Gastrocnemius medialis (tissue), 4 donors: ENCODE data around the gene STAC2. TPM values are rescaled to one million over a fixed set of nuclear protein-coding genes. Genes with fewer than 3 reads are reported as not detected.

Experiments used
- ATAC-seq, 2 donors: fragments of 150-250 bp; one replicate each; pipeline ENCODE4 v1.9.1; 2016
- DNase-seq, 2 donors: peaks; one replicate each; pipeline ENCODE4 v3.0.0-alpha.2; 2019
- H3K27ac ChIP-seq, 4 donors: fragments of 200-600 bp; sonication (generic); 1 replicate in 1 of 4; 2 replicates in 3 of 4; pipeline ENCODE4 v1.5.1; 2016 to 2018; ENCODE audit warnings: mild to moderate bottlenecking in 2 of 4, moderate library complexity in 1 of 4
- H3K27me3 ChIP-seq, 3 donors: fragments of 200-600 bp; sonication (generic) in 2 of 3; 1 replicate in 1 of 3; 2 replicates in 2 of 3; pipeline versions ENCODE4 v1.5.1 to v1.6.0; 2016 to 2019; ENCODE audit warnings: mild to moderate bottlenecking in 1 of 3, moderate library complexity in 1 of 3
- H3K36me3 ChIP-seq, 2 donors: fragments of 200-600 bp; sonication (generic) in 1 of 2; one replicate each; pipeline ENCODE4 v1.5.1; 2017 to 2018
- H3K4me1 ChIP-seq, 2 donors: fragments of 200-600 bp; sonication (generic) in 1 of 2; one replicate each; pipeline ENCODE4 v1.5.1; 2016 to 2017; ENCODE audit warnings: mild to moderate bottlenecking in 2 of 2
- H3K4me3 ChIP-seq, 4 donors: fragments of 200-600 bp; sonication (generic) in 3 of 4; 1 replicate in 1 of 4; 2 replicates in 3 of 4; pipeline ENCODE4 v1.5.1; 2016 to 2019; ENCODE audit warnings: mild to moderate bottlenecking in 2 of 4
- H3K9me3 ChIP-seq, 3 donors: fragments of 200-600 bp; sonication (generic) in 2 of 3; 1 replicate in 1 of 3; 2 replicates in 2 of 3; pipeline ENCODE4 v1.5.1; 2016 to 2019
- CTCF ChIP-seq, 5 experiments: fragments of 450-650 bp in 3 of 5; fragments of 200-600 bp in 2 of 5; sonication (generic) in 2 of 5; IDR thresholded peaks in 4 of 5; conservative IDR thresholded peaks in 1 of 5; 1 replicate in 4 of 5; 2 replicates in 1 of 5; pipeline ENCODE4 v1.5.1; 2016 to 2019; ENCODE audit warnings: antibody characterized with exemption in 5 of 5, mild to moderate bottlenecking in 3 of 5, moderate library complexity in 3 of 5
- POLR2A ChIP-seq, 2 donors: fragments of 450-650 bp; IDR thresholded peaks; one replicate each; pipeline ENCODE4 v1.6.1; 2017; ENCODE audit warnings: antibody characterized with exemption in 2 of 2, mild to moderate bottlenecking in 2 of 2, moderate library complexity in 2 of 2
- in situ Hi-C, 4 donors: fragments of 200-750 bp; cut with MboI; loops; one replicate each; pipeline versions ENCODE4 v1.15.0 to v1.8.0; 2017; ENCODE audit warnings: low sequenced_read_pairs in 4 of 4
- intact Hi-C: fragments of 100-400 bp; cut with DNase I; formaldehyde crosslinking; loops from one replicate; pipeline ENCODE4 v1.15.1; 2023; ENCODE audit warnings: low total_unique reads
- total RNA-seq, 4 donors: library from RNA; depleted of rRNA; stranded (reverse); fragments of >200 nt; gene quantifications; one replicate each; pipeline versions ENCODE4 v1.1.0 to v1.2.3, GENCODE V29; 2016

Gene STAC2
- total RNA-seq, 4 donors from 2014 or later: not detected

DNA sequence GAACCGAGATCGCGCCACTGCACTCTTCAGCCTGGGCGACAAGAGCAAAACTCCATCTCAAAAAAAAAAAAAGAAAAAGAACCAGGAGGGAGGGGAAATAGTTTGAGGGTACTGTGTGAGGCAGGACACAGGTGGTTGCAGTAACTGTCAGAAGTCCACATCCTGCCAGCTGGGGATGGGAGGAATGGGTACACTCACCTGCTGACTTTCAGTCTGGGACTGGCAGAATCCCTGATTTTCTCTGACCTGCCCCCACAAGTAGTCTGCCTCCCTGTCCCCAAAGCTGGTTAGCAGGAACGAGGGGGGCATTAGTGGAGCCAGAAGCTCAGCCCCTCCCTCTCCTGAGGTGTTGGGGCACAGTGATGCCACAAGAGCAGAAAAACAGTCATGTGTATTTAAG is 52.7 kb downstream of the STAC2 start:
- Histone ChIP-seq H3K4me1 (peaks cover 12 to 26% of the 10 kb centered on the region in 2 donors), H3K9me3 (no peaks in the 10 kb centered on the region), H3K27ac (no peak overlapping the region), H3K27me3 (no peaks in the 10 kb centered on the region), H3K36me3 (peaks cover 0 to 17% of the 10 kb centered on the region in 2 donors), H3K4me3 (no peak overlapping the region)
- DNase-seq (no peak), ATAC-seq (no peak)
- in situ Hi-C loops (loop anchor here in 1 of 4 donors (25.0 kb wide), 1 partner anchor 311 kb away; the partner anchor contains the start of genes LASP1 and RPL23), intact Hi-C loops (no loop called here)
- TF ChIP-seq CTCF (IDR thresholded peaks at IDR 0.05 in 4 of 5, conservative IDR thresholded peaks at IDR 0.05 in 1 of 5) (no peak), POLR2A (IDR thresholded peaks at IDR 0.05) (no peak)

GRCh38 chr17:39171933-39172332 is 53.8 kb downstream of the STAC2 start:
- intact Hi-C loops: no loop called here
- Histone ChIP-seq H3K27ac (no peak overlapping the region), H3K4me1 (peaks cover 18 to 22% of the 10 kb centered on the region in 2 donors), H3K36me3 (peaks cover 0 to 5% of the 10 kb centered on the region in 2 donors), H3K27me3 (no peaks in the 10 kb centered on the region), H3K4me3 (no peak overlapping the region), H3K9me3 (no peaks in the 10 kb centered on the region)
- ATAC-seq (no peak), DNase-seq (no peak)
- TF ChIP-seq CTCF (IDR thresholded peaks at IDR 0.05 in 4 of 5, conservative IDR thresholded peaks at IDR 0.05 in 1 of 5) (no peak), POLR2A (IDR thresholded peaks at IDR 0.05) (no peak)
- in situ Hi-C loops: loop anchor here in 1 of 4 donors (25.0 kb wide), 1 partner anchor 310 kb away; the partner anchor contains the start of genes LASP1 and RPL23

DNA sequence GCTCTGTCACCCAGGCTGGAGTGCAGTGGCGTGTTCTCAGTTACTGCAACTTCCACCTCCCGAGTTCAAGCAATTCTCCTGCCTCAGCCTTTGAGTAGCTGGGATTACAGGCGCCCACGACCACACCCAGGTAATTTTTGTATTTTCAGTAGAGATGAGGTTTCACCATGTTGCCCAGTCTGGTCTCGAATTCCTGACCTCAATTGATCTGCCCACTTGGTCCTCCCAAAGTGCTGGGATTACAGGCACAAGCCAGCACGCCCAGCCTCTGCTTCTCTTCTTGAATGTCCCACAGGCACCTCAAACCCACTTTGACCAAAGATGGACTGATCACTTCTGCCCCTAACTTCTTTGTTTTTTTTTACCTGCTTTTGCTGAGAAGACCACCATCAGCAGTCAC is 55.2 kb downstream of the STAC2 start:
- intact Hi-C loops: no loop called here
- H3K36me3 ChIP-seq: no peaks in the 10 kb centered on the region
- H3K4me1 ChIP-seq: peaks cover 8 to 12% of the 10 kb centered on the region in 2 donors
- in situ Hi-C loops: loop anchor here in 1 of 4 donors (25.0 kb wide), 1 partner anchor 308 kb away; the partner anchor contains the start of genes LASP1 and RPL23
- no peak overlapping the region for H3K27ac ChIP-seq
- no peak for DNase-seq
- H3K4me3 ChIP-seq: no peak overlapping the region
- TF ChIP-seq CTCF (IDR thresholded peaks at IDR 0.05 in 4 of 5, conservative IDR thresholded peaks at IDR 0.05 in 1 of 5) (no peak), POLR2A (IDR thresholded peaks at IDR 0.05) (no peak)
- H3K9me3 ChIP-seq: no peaks in the 10 kb centered on the region
- no peaks in the 10 kb centered on the region for H3K27me3 ChIP-seq
- no peak for ATAC-seq

DNA sequence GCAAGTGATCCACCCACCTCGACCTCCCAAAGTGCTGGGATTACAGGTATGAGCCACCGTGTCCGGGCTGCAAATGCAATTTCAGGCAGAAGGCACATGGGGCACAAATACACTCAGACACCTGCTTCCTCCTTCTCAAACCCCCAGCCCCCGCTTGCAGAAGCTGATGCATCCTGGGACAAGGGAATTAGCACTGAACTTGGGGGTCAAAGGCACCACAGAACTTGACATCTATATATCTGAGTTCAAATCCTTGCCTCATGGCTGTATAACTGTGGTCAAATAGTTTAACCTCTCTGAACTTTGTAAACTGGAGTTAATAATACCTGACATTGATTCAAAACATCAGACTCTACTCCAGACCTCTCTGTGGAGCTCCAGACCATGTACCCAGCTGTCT is 55.6 kb downstream of the STAC2 start:
- Histone ChIP-seq H3K27me3 (no peaks in the 10 kb centered on the region), H3K4me1 (peaks cover 7% of the 10 kb centered on the region in 2 donors), H3K4me3 (no peak overlapping the region), H3K9me3 (no peaks in the 10 kb centered on the region), H3K27ac (no peak overlapping the region), H3K36me3 (no peaks in the 10 kb centered on the region)
- TF ChIP-seq POLR2A (IDR thresholded peaks at IDR 0.05) (no peak), CTCF (IDR thresholded peaks at IDR 0.05 in 4 of 5, conservative IDR thresholded peaks at IDR 0.05 in 1 of 5) (no peak)
- DNase-seq (no peak), ATAC-seq (no peak)
- in situ Hi-C loops: loop anchor here in 1 of 4 donors (25.0 kb wide), 1 partner anchor 308 kb away; the partner anchor contains the start of genes LASP1 and RPL23
- intact Hi-C loops: no loop called here

GRCh38 chr17:39169518-39169917 is 56.2 kb downstream of the STAC2 start:
- Histone ChIP-seq H3K27ac (no peak overlapping the region), H3K36me3 (no peaks in the 10 kb centered on the region), H3K27me3 (no peaks in the 10 kb centered on the region), H3K4me3 (no peak overlapping the region), H3K9me3 (no peaks in the 10 kb centered on the region), H3K4me1 (peaks cover 2 to 8% of the 10 kb centered on the region in 2 donors)
- in situ Hi-C loops: loop anchor here in 2 of 4 donors (10.0 to 25.0 kb wide), 3 partner anchors 65 to 307 kb away; partner anchors contain the start of genes LASP1 (in 1 of the 2) and RPL23 (in 1 of the 2)
- no peak for TF ChIP-seq POLR2A (IDR thresholded peaks at IDR 0.05)
- no peak for TF ChIP-seq CTCF (IDR thresholded peaks at IDR 0.05 in 4 of 5, conservative IDR thresholded peaks at IDR 0.05 in 1 of 5)
- intact Hi-C loops: no loop called here
- no peak for DNase-seq
- ATAC-seq: no peak
